Stimulated activated CD8-positive, alpha-beta memory T cell treated with anti-CD3 and anti-CD28 coated beads, Interleukin-12 subunit alpha, Interleukin-12 subunit beta, amount 100 ng/mL, for 4 hours (primary cell): ENCODE measurements around the gene ZYG11B.
"Not testable (repeated sequence)": the region's sequence is repeated elsewhere in the genome, so short reads cannot be mapped to it uniquely, and the experiment has no call there.

Experiments
- DNase-seq: peaks from one replicate; pipeline ENCODE4 v3.0.0-alpha.2; 2020; ENCODE audit warnings: low read depth

ZYG11B gene

GRCh38 chr1:52707927-52708655 lies 18.2 kb upstream of the ZYG11B start:
- DNase-seq: no peak

- no peak for DNase-seq
These were observed 17.2 kb upstream of the ZYG11B start for GRCh38 chr1:52709016-52709415.

GRCh38 chr1:52713590-52713989 lies 12.7 kb upstream of the ZYG11B start:
- no peak for DNase-seq

GRCh38 chr1:52715296-52715695 lies 11.0 kb upstream of the ZYG11B start:
- not testable (repeated sequence) for DNase-seq

- DNase-seq: no peak
These were observed 3.0 kb upstream of the ZYG11B start for GRCh38 chr1:52723260-52723659.

- no peak for DNase-seq
These were observed 369 bp upstream of the ZYG11B start for GRCh38 chr1:52725903-52726264.

- no peak for DNase-seq
These were observed 897 bp downstream of the ZYG11B start for GRCh38 chr1:52727114-52727586.

- no peak for DNase-seq
These were observed 1.9 kb downstream of the ZYG11B start for GRCh38 chr1:52727956-52728656.

GRCh38 chr1:52733368-52733767 lies 7.1 kb downstream of the ZYG11B start:
- DNase-seq: no peak

GRCh38 chr1:52735371-52735770 lies 9.1 kb downstream of the ZYG11B start:
- DNase-seq: not testable (repeated sequence)

GRCh38 chr1:52738148-52738547 lies 11.9 kb downstream of the ZYG11B start:
- no peak for DNase-seq

GRCh38 chr1:52738893-52739292 lies 12.6 kb downstream of the ZYG11B start:
- DNase-seq: no peak

- no peak for DNase-seq
These were observed 13.6 kb downstream of the ZYG11B start for GRCh38 chr1:52739699-52740467.

GRCh38 chr1:52741259-52741658 lies 15.0 kb downstream of the ZYG11B start:
- no peak for DNase-seq

- no peak for DNase-seq
These were observed 19.9 kb downstream of the ZYG11B start for GRCh38 chr1:52746189-52746588.

- DNase-seq: no peak
These were observed 21.2 kb downstream of the ZYG11B start for GRCh38 chr1:52747450-52747849.

- DNase-seq: no peak
These were observed 21.9 kb downstream of the ZYG11B start for GRCh38 chr1:52748119-52748518.

- DNase-seq: not testable (repeated sequence)
These were observed 23.2 kb downstream of the ZYG11B start for GRCh38 chr1:52749496-52749895.

- not testable (repeated sequence) for DNase-seq
These were observed 23.9 kb downstream of the ZYG11B start for GRCh38 chr1:52750139-52750538.

GRCh38 chr1:52751589-52752483 lies 25.6 kb downstream of the ZYG11B start:
- no peak for DNase-seq

- no peak for DNase-seq
These were observed 26.2 kb downstream of the ZYG11B start for GRCh38 chr1:52752484-52752826.

GRCh38 chr1:52753169-52753568 lies 26.9 kb downstream of the ZYG11B start:
- DNase-seq: no peak
